ENCODE results near the gene IPO4.

GRCh38 chr14:24135834-24136683 is 52.6 kb downstream of the IPO4 start, which contains the start of gene PSME1:
- TF ChIP-seq CREB1 (CRISPR knock-in tag; IDR thresholded peaks at IDR 0.05; ENCODE audit: low read depth) (no peak), EZH2 (IDR thresholded peaks at IDR 0.05; ENCODE audit: low read depth, unreplicated experiment) (no peak), POLR2AphosphoS5 (IDR thresholded peaks at IDR 0.05; ENCODE audit: low read depth) (peak; percentile 80), CTCF (conservative IDR thresholded peaks at IDR 0.05; ENCODE audit: low read depth in 2 of 2) (no peak), EZH2phosphoT487 (IDR thresholded peaks at IDR 0.05; ENCODE audit: unreplicated experiment) (no peak), REST (IDR thresholded peaks at IDR 0.05; ENCODE audit: unreplicated experiment) (no peak), ZNF462 (CRISPR knock-in tag; IDR thresholded peaks at IDR 0.05) (no peak), ZNF114 (CRISPR knock-in tag; IDR thresholded peaks at IDR 0.05) (no peak), ETS1 (IDR thresholded peaks at IDR 0.05) (no peak), ZNF331 (CRISPR knock-in tag; IDR thresholded peaks at IDR 0.05; ENCODE audit: low read depth) (no peak)
